Measurements from ENCODE around the gene RABAC1. TPM values are rescaled to one million over a fixed set of nuclear protein-coding genes. Genes with fewer than 3 reads are reported as not detected.

The RABAC1 gene
- total and polyA plus RNA-seq, 2 of the 13 experiments (the other 11 are each of a cell fraction or from before 2014, with no cell fraction given), result 37.4 to 74.0 TPM

DNA sequence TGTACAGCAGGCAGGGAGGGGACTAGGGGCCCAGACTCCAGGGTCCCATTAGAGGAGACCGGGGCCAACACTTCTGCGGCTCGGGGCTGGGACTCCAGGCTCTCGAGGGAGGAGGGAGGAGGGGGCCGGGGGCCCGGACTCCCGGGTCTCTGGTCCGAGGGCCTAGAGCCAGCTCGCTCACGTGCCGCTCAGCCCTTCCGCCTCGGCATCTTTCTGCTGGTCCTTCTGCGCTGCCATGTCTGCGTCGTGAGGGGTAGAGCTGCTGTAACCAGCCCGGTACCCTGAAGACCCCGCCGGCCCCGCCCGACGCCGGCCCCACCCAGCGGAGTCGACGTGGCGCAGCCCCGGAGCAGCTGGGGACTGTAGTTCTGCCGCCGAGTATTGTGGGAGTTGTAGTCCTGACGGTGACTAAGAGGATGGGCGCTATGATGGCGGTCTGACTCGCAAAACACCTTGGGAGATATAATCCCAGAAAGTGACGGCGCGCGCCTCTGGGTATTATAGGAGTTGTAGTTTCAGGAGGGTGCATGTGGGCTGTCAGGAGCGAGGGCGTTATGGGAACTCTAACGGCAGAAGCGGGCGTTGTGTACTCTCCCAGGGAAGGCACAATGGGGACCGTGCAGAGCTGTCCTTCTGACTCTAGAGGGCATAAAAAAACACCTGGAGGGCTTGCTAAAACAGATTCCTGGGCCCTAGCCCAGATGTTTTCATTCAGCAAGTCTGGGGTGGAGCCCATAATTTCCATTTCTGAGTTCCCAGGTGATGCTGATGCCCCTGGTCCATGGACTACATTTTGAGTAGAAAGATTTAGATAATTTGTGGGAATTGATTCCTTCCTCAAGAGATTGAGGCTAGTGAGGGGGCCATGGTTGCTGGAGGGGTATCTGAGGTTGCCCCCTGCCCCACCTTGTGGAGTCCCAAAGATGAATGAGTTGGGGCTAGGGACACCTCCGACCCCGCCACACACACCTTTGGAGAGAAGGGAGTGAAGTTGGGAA is at the start of gene RABAC1 (continued):
- no peak for TF ChIP-seq ZNF784 (CRISPR knock-in tag; IDR thresholded peaks at IDR 0.05; ENCODE audit: borderline replicate concordance)
- no peak for TF ChIP-seq SMAD3 (CRISPR knock-in tag; IDR thresholded peaks at IDR 0.05)
- TF ChIP-seq ZBTB43 (CRISPR knock-in tag; conservative IDR thresholded peaks at IDR 0.05), result no peak
- TF ChIP-seq, protein P1, sequence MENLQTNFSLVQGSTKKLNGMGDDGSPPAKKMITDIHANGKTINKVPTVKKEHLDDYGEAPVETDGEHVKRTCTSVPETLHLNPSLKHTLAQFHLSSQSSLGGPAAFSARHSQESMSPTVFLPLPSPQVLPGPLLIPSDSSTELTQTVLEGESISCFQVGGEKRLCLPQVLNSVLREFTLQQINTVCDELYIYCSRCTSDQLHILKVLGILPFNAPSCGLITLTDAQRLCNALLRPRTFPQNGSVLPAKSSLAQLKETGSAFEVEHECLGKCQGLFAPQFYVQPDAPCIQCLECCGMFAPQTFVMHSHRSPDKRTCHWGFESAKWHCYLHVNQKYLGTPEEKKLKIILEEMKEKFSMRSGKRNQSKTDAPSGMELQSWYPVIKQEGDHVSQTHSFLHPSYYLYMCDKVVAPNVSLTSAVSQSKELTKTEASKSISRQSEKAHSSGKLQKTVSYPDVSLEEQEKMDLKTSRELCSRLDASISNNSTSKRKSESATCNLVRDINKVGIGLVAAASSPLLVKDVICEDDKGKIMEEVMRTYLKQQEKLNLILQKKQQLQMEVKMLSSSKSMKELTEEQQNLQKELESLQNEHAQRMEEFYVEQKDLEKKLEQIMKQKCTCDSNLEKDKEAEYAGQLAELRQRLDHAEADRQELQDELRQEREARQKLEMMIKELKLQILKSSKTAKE (CRISPR knock-in tag; IDR thresholded peaks at IDR 0.05; ENCODE audit: borderline replicate concordance), result no peak
- no peak for TF ChIP-seq SMARCC2 (IDR thresholded peaks at IDR 0.05)
- peak; percentile 64 for TF ChIP-seq SP4 (CRISPR knock-in tag; IDR thresholded peaks at IDR 0.05)
- TF ChIP-seq TERF1 (CRISPR knock-in tag; IDR thresholded peaks at IDR 0.05), result no peak
- no peak for TF ChIP-seq HNF4A (CRISPR knock-in tag; IDR thresholded peaks at IDR 0.05)
- no peak for TF ChIP-seq ZNF33B (CRISPR knock-in tag; IDR thresholded peaks at IDR 0.05)
- TF ChIP-seq ZNF136 (CRISPR knock-in tag; IDR thresholded peaks at IDR 0.05; ENCODE audit: low read depth), result no peak
- no peak for TF ChIP-seq ZNF839 (CRISPR knock-in tag; IDR thresholded peaks at IDR 0.05; ENCODE audit: borderline replicate concordance)
- TF ChIP-seq DNMT1 (CRISPR knock-in tag; IDR thresholded peaks at IDR 0.05), result no peak
- TF ChIP-seq, protein P2, sequence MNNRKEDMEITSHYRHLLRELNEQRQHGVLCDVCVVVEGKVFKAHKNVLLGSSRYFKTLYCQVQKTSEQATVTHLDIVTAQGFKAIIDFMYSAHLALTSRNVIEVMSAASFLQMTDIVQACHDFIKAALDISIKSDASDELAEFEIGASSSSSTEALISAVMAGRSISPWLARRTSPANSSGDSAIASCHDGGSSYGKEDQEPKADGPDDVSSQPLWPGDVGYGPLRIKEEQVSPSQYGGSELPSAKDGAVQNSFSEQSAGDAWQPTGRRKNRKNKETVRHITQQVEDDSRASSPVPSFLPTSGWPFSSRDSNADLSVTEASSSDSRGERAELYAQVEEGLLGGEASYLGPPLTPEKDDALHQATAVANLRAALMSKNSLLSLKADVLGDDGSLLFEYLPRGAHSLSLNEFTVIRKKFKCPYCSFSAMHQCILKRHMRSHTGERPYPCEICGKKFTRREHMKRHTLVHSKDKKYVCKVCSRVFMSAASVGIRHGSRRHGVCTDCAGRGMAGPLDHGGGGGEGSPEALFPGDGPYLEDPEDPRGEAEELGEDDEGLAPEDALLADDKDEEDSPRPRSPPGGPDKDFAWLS (CRISPR knock-in tag; IDR thresholded peaks at IDR 0.05; ENCODE audit: borderline replicate concordance), result no peak
- TF ChIP-seq ZNF20 (CRISPR knock-in tag; IDR thresholded peaks at IDR 0.05), result no peak
- TF ChIP-seq, protein P3, sequence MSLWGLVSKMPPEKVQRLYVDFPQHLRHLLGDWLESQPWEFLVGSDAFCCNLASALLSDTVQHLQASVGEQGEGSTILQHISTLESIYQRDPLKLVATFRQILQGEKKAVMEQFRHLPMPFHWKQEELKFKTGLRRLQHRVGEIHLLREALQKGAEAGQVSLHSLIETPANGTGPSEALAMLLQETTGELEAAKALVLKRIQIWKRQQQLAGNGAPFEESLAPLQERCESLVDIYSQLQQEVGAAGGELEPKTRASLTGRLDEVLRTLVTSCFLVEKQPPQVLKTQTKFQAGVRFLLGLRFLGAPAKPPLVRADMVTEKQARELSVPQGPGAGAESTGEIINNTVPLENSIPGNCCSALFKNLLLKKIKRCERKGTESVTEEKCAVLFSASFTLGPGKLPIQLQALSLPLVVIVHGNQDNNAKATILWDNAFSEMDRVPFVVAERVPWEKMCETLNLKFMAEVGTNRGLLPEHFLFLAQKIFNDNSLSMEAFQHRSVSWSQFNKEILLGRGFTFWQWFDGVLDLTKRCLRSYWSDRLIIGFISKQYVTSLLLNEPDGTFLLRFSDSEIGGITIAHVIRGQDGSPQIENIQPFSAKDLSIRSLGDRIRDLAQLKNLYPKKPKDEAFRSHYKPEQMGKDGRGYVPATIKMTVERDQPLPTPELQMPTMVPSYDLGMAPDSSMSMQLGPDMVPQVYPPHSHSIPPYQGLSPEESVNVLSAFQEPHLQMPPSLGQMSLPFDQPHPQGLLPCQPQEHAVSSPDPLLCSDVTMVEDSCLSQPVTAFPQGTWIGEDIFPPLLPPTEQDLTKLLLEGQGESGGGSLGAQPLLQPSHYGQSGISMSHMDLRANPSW (CRISPR knock-in tag; IDR thresholded peaks at IDR 0.05; ENCODE audit: borderline replicate concordance), result no peak
- peak; percentile 88 for TF ChIP-seq ZNF335 (CRISPR knock-in tag; IDR thresholded peaks at IDR 0.05)

Measured in HepG2 (cell line).